Gastroesophageal sphincter (tissue), 4 donors: ENCODE measurements around the gene TACR2. TPM values are rescaled to one million over a fixed set of nuclear protein-coding genes. Genes with fewer than 3 reads are reported as not detected.

Source experiments
- ATAC-seq: fragments of 150-250 bp; one replicate; pipeline ENCODE4 v1.9.1; 2016; ENCODE audit warnings: mild to moderate bottlenecking, moderate library complexity
- H3K27ac ChIP-seq, 4 donors: fragments of 200-600 bp; sonication (generic) in 3 of 4; 1 replicate in 3 of 4; 2 replicates in 1 of 4; pipeline ENCODE4 v1.5.1; 2016 to 2019
- H3K27me3 ChIP-seq: fragments of 200-600 bp; sonication (generic); one replicate; pipeline ENCODE4 v1.5.1; 2019
- H3K36me3 ChIP-seq, 2 donors: fragments of 200-600 bp; sonication (generic); one replicate each; pipeline ENCODE4 v1.5.1; 2019; ENCODE audit warnings: control low read depth in 1 of 2
- H3K4me1 ChIP-seq, 3 donors: fragments of 200-600 bp; sonication (generic); 1 replicate in 2 of 3; 2 replicates in 1 of 3; pipeline ENCODE4 v1.5.1; 2016 to 2019; ENCODE audit warnings: control low read depth in 2 of 3
- H3K4me3 ChIP-seq, 2 donors: fragments of 200-600 bp; sonication (generic); one replicate each; pipeline ENCODE4 v1.5.1; 2019; ENCODE audit warnings: mild to moderate bottlenecking in 1 of 2, moderate library complexity in 1 of 2
- H3K9me3 ChIP-seq, 3 donors: fragments of 200-600 bp; sonication (generic); one replicate each; pipeline ENCODE4 v1.5.1; 2017 to 2019; ENCODE audit warnings: control low read depth in 2 of 3
- CTCF ChIP-seq, 4 experiments: fragments of 200-600 bp in 2 of 4; fragments of 450-650 bp in 2 of 4; sonication (generic) in 1 of 4; IDR thresholded peaks; one replicate each; pipeline ENCODE4 v1.5.1; 2017 to 2019; ENCODE audit warnings: antibody characterized with exemption in 4 of 4, mild to moderate bottlenecking in 2 of 4, moderate library complexity in 2 of 4
- EP300 ChIP-seq: sonication (generic); formaldehyde crosslinking; IDR thresholded peaks from one replicate; pipeline ENCODE4 v1.6.1; 2017; ENCODE audit warnings: antibody characterized with exemption, mild to moderate bottlenecking
- POLR2A ChIP-seq, 2 donors: fragments of 450-650 bp; IDR thresholded peaks; one replicate each; pipeline ENCODE4 v1.6.1; 2017; ENCODE audit warnings: antibody characterized with exemption in 2 of 2, mild to moderate bottlenecking in 2 of 2, moderate library complexity in 1 of 2
- POLR2AphosphoS5 ChIP-seq: sonication (generic); formaldehyde crosslinking; IDR thresholded peaks from one replicate; pipeline ENCODE4 v1.6.1; 2017; ENCODE audit warnings: antibody characterized with exemption
- WGBS, 2 donors: methylation state at CpG; one replicate each; pipeline ENCODE4 v1.1.5; 2018; ENCODE audit warnings: low coverage in 1 of 2; 5-methylcytosine and 5-hydroxymethylcytosine counted together
- total RNA-seq, 4 donors: library from RNA; depleted of rRNA; stranded (reverse); fragments of >200 nt; gene quantifications; one replicate each; pipeline ENCODE4 v1.1.0, GENCODE V29; 2016

The TACR2 gene
- total RNA-seq, 4 donors from 2014 or later = 37.1 to 176 (median 122) TPM

- peak; percentile 91 for ATAC-seq
- H3K27ac ChIP-seq = peak overlapping the region; percentile 78 to 92 (median 85)
- no peaks in the 10 kb centered on the region for H3K27me3 ChIP-seq
- peaks cover 0 to 25% of the 10 kb centered on the region in 2 donors for H3K36me3 ChIP-seq
- H3K4me3 ChIP-seq = no peak overlapping the region
- TF ChIP-seq POLR2A (IDR thresholded peaks at IDR 0.05) (no peak), POLR2AphosphoS5 (peak; percentile 79)
- no peaks in the 10 kb centered on the region for H3K9me3 ChIP-seq
- H3K4me1 ChIP-seq = peaks cover 8 to 79% (median 23%) of the 10 kb centered on the region in 3 donors
- no CpG with 5 or more reads among the region's 8 CpGs for WGBS, 2 donors
Observed at GRCh38 chr10:69360485-69361302, 56.0 kb downstream of the TACR2 start.

GRCh38 chr10:69359594-69359993, 57.1 kb downstream of the TACR2 start:
- Histone ChIP-seq H3K4me1 (peaks cover 8 to 71% (median 23%) of the 10 kb centered on the region in 3 donors), H3K27ac (peak overlapping the region in 3 of 4 donors; percentile 84 to 92 (median 86)), H3K4me3 (no peak overlapping the region), H3K9me3 (no peaks in the 10 kb centered on the region), H3K27me3 (no peaks in the 10 kb centered on the region), H3K36me3 (peaks cover 0 to 14% of the 10 kb centered on the region in 2 donors)
- ATAC-seq = no peak
- TF ChIP-seq CTCF (IDR thresholded peaks at IDR 0.05) (no peak), POLR2A (IDR thresholded peaks at IDR 0.05) (no peak)
- WGBS, 2 donors = 83 to 90% methylated on average over 1 to 3 of the region's 5 CpGs

GRCh38 chr10:69359148-69359547, 57.6 kb downstream of the TACR2 start:
- 63 to 84% methylated on average over 3 of the region's 3 CpGs for WGBS, 2 donors
- H3K27me3 ChIP-seq = no peaks in the 10 kb centered on the region
- ATAC-seq = no peak
- no peak overlapping the region for H3K4me3 ChIP-seq
- no peaks in the 10 kb centered on the region for H3K9me3 ChIP-seq
- TF ChIP-seq POLR2AphosphoS5 (no peak), CTCF (IDR thresholded peaks at IDR 0.05) (no peak), POLR2A (IDR thresholded peaks at IDR 0.05) (no peak), EP300 (no peak)
- H3K36me3 ChIP-seq = peaks cover 0 to 10% of the 10 kb centered on the region in 2 donors
- peak overlapping the region in 3 of 4 donors; percentile 84 to 92 (median 86) for H3K27ac ChIP-seq
- H3K4me1 ChIP-seq = peaks cover 8 to 67% (median 23%) of the 10 kb centered on the region in 3 donors

GRCh38 chr10:69358148-69358795, 58.4 kb downstream of the TACR2 start:
- Histone ChIP-seq H3K36me3 (peaks cover 0 to 10% of the 10 kb centered on the region in 2 donors), H3K9me3 (no peaks in the 10 kb centered on the region), H3K27me3 (no peaks in the 10 kb centered on the region), H3K4me3 (no peak overlapping the region), H3K27ac (peak overlapping the region in 3 of 4 donors; percentile 65 to 86 (median 84)), H3K4me1 (peaks cover 8 to 59% (median 23%) of the 10 kb centered on the region in 3 donors)
- TF ChIP-seq CTCF (IDR thresholded peaks at IDR 0.05) = peak in 1 of 4 experiments; percentile 28
- TF ChIP-seq POLR2AphosphoS5 = no peak
- no peak for TF ChIP-seq POLR2A (IDR thresholded peaks at IDR 0.05)
- no peak for TF ChIP-seq EP300
- no peak for ATAC-seq
- 69 to 76% methylated on average over 4 to 12 of the region's 12 CpGs for WGBS, 2 donors

GRCh38 chr10:69356187-69356586, 60.5 kb downstream of the TACR2 start:
- WGBS, 2 donors = 100% methylated on average over 1 to 2 of the region's 2 CpGs
- TF ChIP-seq POLR2A (IDR thresholded peaks at IDR 0.05) (no peak), POLR2AphosphoS5 (no peak), CTCF (IDR thresholded peaks at IDR 0.05) (no peak), EP300 (no peak)
- no peak for ATAC-seq
- H3K4me3 ChIP-seq = no peak overlapping the region
- H3K27ac ChIP-seq = no peak overlapping the region
- peaks cover 0 to 10% of the 10 kb centered on the region in 2 donors for H3K36me3 ChIP-seq
- H3K27me3 ChIP-seq = no peaks in the 10 kb centered on the region
- peaks cover 7 to 43% (median 16%) of the 10 kb centered on the region in 3 donors for H3K4me1 ChIP-seq
- H3K9me3 ChIP-seq = no peaks in the 10 kb centered on the region
